Left renal cortex interstitium (tissue), 4 donors: ENCODE data around the gene ZNF780A. TPM values are rescaled to one million over a fixed set of nuclear protein-coding genes. Genes with fewer than 3 reads are reported as not detected.

ENCODE experiments used
- polyA plus RNA-seq, 4 donors: library from polyadenylated mRNA; unstranded; fragments of 120-200 nt; gene quantifications; one replicate each; pipeline ENCODE4 v1.2.1, GENCODE V29; 2013; ENCODE audit not compliant: insufficient read length in 4 of 4

ZNF780A gene
- polyA plus RNA-seq, 4 donors, result 17.4 to 19.8 (median 18.6) TPM

Other genes starting within 250 kb of the ZNF780A start
- 100 to 1,000 TPM; 328 to 352 (median 339) TPM for gene FBL, start 244.6 kb downstream of the ZNF780A start, polyA plus RNA-seq
- gene FCGBP, start 156.3 kb downstream of the ZNF780A start, polyA plus RNA-seq, result 10 to 100 TPM in 2 of 4 donors, 1 to 10 TPM in 2; 5.1 to 12.7 (median 8.5) TPM
- 100 to 1,000 TPM in 2 of 4 donors, 10 to 100 TPM in 2; 81.2 to 103 (median 99.1) TPM for gene PSMC4, start 119.8 kb downstream of the ZNF780A start, polyA plus RNA-seq
- 10 to 100 TPM in 1 of 4 donors, 1 to 10 TPM in 3; 5.4 to 12.0 (median 7.6) TPM for gene ZNF546, start 93.9 kb downstream of the ZNF780A start, polyA plus RNA-seq
- gene ZNF780B, start 34.7 kb downstream of the ZNF780A start, polyA plus RNA-seq, result 10 to 100 TPM; 18.1 to 45.5 (median 29.5) TPM
- gene MAP3K10, start 100.5 kb upstream of the ZNF780A start, polyA plus RNA-seq, result 10 to 100 TPM; 10.8 to 19.3 (median 17.4) TPM
- under 1 TPM in 3 of 4 donors, not detected in 1; 0.07 to 0.47 (median 0.14) TPM for gene TTC9B, start 127.4 kb upstream of the ZNF780A start, polyA plus RNA-seq
- 1 to 10 TPM; 1.0 to 2.6 (median 1.9) TPM for gene CCNP, start 135.7 kb upstream of the ZNF780A start, polyA plus RNA-seq
- 100 to 1,000 TPM; 131 to 226 (median 200) TPM for gene AKT2, start 194.4 kb upstream of the ZNF780A start, polyA plus RNA-seq